Suprapubic skin (tissue), 3 donors: ENCODE measurements around the gene NPAS3.

Source experiments
- CTCF ChIP-seq, 2 donors: fragments of 200-600 bp in 1 of 2; fragments of 450-650 bp in 1 of 2; sonication (generic) in 1 of 2; IDR thresholded peaks; one replicate each; pipeline ENCODE4 v1.5.1; 2016 to 2019; ENCODE audit warnings: antibody characterized with exemption in 2 of 2, mild to moderate bottlenecking in 1 of 2, moderate library complexity in 1 of 2
- EP300 ChIP-seq: sonication (generic); formaldehyde crosslinking; IDR thresholded peaks from one replicate; pipeline ENCODE4 v1.6.1; 2017; ENCODE audit warnings: antibody characterized with exemption
- POLR2A ChIP-seq, 2 donors: fragments of 450-650 bp; IDR thresholded peaks; one replicate each; pipeline ENCODE4 v1.6.1; 2017; ENCODE audit warnings: antibody characterized with exemption in 2 of 2, mild to moderate bottlenecking in 2 of 2, moderate library complexity in 2 of 2

DNA sequence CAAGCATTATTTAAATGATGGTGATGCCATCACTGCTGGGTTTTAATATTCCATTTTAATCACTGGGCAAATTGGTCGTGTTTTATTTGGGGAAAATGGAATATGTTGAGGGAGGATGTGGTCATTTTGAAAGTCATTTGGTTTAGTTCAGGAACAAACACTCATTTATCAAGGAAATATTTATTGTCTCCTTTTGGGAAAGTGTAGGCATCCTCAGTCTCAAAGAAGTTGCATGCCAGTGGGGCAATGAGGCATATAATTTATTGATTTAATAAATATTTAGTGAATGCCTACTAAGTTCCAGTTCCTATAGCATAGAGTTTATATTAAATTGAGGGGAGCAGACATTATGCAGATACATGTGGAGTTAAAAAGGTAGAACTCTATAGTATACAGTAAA, 134.3 kb downstream of the NPAS3 start:
- no peak for TF ChIP-seq CTCF (IDR thresholded peaks at IDR 0.05)
- no peak for TF ChIP-seq POLR2A (IDR thresholded peaks at IDR 0.05)
- TF ChIP-seq EP300, result no peak
